SK-N-SH (cell line): ENCODE results near the gene IL7R. TPM values are rescaled to one million over a fixed set of nuclear protein-coding genes. Genes with fewer than 3 reads are reported as not detected.

Source experiments
- CTCF ChIA-PET: fragments of 300-600, 350-600 bp; formaldehyde crosslinking; extraction: SDS; loops from one replicate; lab custom pipeline; 2021; lab: Yijun Ruan, JAX
- POLR2A ChIA-PET: fragments of 350-600 bp; sonication (Branson Sonifier 250); formaldehyde crosslinking; extraction: SDS; loops from one replicate; lab custom pipeline; 2020; ENCODE audit warnings: antibody characterized with exemption, inconsistent platforms; lab: Yijun Ruan, JAX
- DNase-seq: peaks from one replicate; pipeline ENCODE4 v3.0.0; 2012
- H2AFZ ChIP-seq: fragments of 200-600 bp; sonication (generic); 2 replicates; pipeline ENCODE4 v1.8.1; 2016; ENCODE audit warnings: antibody characterized with exemption, mild to moderate bottlenecking, low read depth
- H3F3A ChIP-seq: fragments of 200-600 bp; sonication (generic); replicated peaks from 2 replicates; pipeline ENCODE3; 2016; ENCODE audit warnings: antibody characterized with exemption, mild to moderate bottlenecking; ENCODE audit not compliant: insufficient read depth
- H3K27ac ChIP-seq, 2 experiments: fragments of 200-500 bp in 1 of 2; fragments of 200-600 bp in 1 of 2; sonication (Bioruptor generic) in 1 of 2; sonication (generic), shearing (Covaris generic) in 1 of 2; 2 replicates each; pipeline versions ENCODE4 v1.5.1 to v1.6.1; 2014 to 2016; ENCODE audit warnings: low read depth in 2 of 2, inconsistent platforms in 1 of 2, low read length in 1 of 2, mild to moderate bottlenecking in 1 of 2, mixed read lengths in 1 of 2
- H3K27me3 ChIP-seq: fragments of 200-600 bp; sonication (generic), shearing (Covaris generic); 2 replicates; pipeline ENCODE4 v1.6.1; 2016; ENCODE audit warnings: mixed run types; ENCODE audit not compliant: insufficient read depth
- H3K36me3 ChIP-seq, 2 experiments: fragments of 200-500 bp in 1 of 2; fragments of 200-600 bp in 1 of 2; sonication (Bioruptor generic) in 1 of 2; sonication (generic) in 1 of 2; replicated peaks in 1 of 2; 2 replicates each; pipeline versions ENCODE3 to v1.5.1; 2014 to 2016; ENCODE audit warnings: low read length in 1 of 2, mild to moderate bottlenecking in 1 of 2; ENCODE audit not compliant: insufficient read depth in 2 of 2, control insufficient read depth in 1 of 2
- H3K4me1 ChIP-seq, 2 experiments: fragments of 200-500 bp in 1 of 2; fragments of 200-600 bp in 1 of 2; sonication (Bioruptor generic) in 1 of 2; sonication (generic), shearing (Covaris generic) in 1 of 2; 2 replicates each; pipeline versions ENCODE4 v1.5.1 to v1.6.1; 2014 to 2016; ENCODE audit warnings: low read depth in 1 of 2, low read length in 1 of 2, mixed run types in 1 of 2; ENCODE audit not compliant: insufficient read depth in 2 of 2, control insufficient read depth in 1 of 2
- H3K4me2 ChIP-seq: fragments of 200-600 bp; sonication (generic), shearing (Covaris generic); 2 replicates; pipeline ENCODE4 v1.6.1; 2017; ENCODE audit warnings: mixed run types
- H3K4me3 ChIP-seq, 2 experiments: fragments of 200-500 bp in 1 of 2; fragments of 200-600 bp in 1 of 2; sonication (Bioruptor generic) in 1 of 2; sonication (generic), shearing (Covaris generic) in 1 of 2; 2 replicates each; pipeline versions ENCODE4 v1.5.1 to v1.8.1; 2014 to 2016; ENCODE audit warnings: low read depth in 2 of 2, inconsistent platforms in 1 of 2, low read length in 1 of 2, mild to moderate bottlenecking in 1 of 2, mixed read lengths in 1 of 2, moderate library complexity in 1 of 2
- H3K79me2 ChIP-seq: fragments of 200-600 bp; sonication (generic); 2 replicates; pipeline ENCODE4 v1.8.1; 2017; ENCODE audit warnings: mild to moderate bottlenecking; ENCODE audit not compliant: insufficient read depth
- H3K9ac ChIP-seq: fragments of 200-600 bp; sonication (generic); 2 replicates; pipeline ENCODE4 v1.6.1; 2017; ENCODE audit warnings: mixed run types
- H3K9me2 ChIP-seq: fragments of 200-600 bp; sonication (generic); 2 replicates; pipeline ENCODE4 v1.6.1; 2017; ENCODE audit warnings: mixed run types
- H3K9me3 ChIP-seq: fragments of 200-600 bp; sonication (generic); 2 replicates; pipeline ENCODE4 v1.6.1; 2017; ENCODE audit warnings: mixed run types, mild to moderate bottlenecking, moderate library complexity
- H4K20me1 ChIP-seq: fragments of 200-600 bp; sonication (generic); 2 replicates; pipeline ENCODE4 v1.6.1; 2017; ENCODE audit warnings: mild to moderate bottlenecking, mixed run types; ENCODE audit not compliant: insufficient read depth
- CHD2 ChIP-seq: fragments of 150-350 bp; IDR thresholded peaks from 2 replicates; pipeline ENCODE4 v1.6.1; 2018; ENCODE audit warnings: low read length; ENCODE audit not compliant: partially characterized antibody
- CTCF ChIP-seq: fragments of 200-600 bp; sonication (generic); IDR thresholded peaks from 2 replicates; pipeline ENCODE4 v1.6.1; 2017; ENCODE audit warnings: antibody characterized with exemption, mild to moderate bottlenecking, moderate library complexity
- ELF1 ChIP-seq: IDR thresholded peaks from 2 replicates; pipeline ENCODE4 v1.4.0; 2012
- GABPA ChIP-seq: IDR thresholded peaks from 2 replicates; pipeline ENCODE4 v1.4.0; 2012; ENCODE audit warnings: low read depth, mild to moderate bottlenecking
- NRF1 ChIP-seq: IDR thresholded peaks from 2 replicates; pipeline ENCODE4 v1.6.1; 2012; ENCODE audit warnings: low read depth, mild to moderate bottlenecking, low read length
- RAD21 ChIP-seq: IDR thresholded peaks from 2 replicates; pipeline ENCODE4 v1.6.1; 2012; ENCODE audit warnings: mild to moderate bottlenecking, low read length
- SMC3 ChIP-seq: IDR thresholded peaks from 2 replicates; pipeline ENCODE4 v1.6.1; 2012; ENCODE audit warnings: low read depth, low read length, improper control_type of control experiment
- WGBS: methylation state at CpG from one replicate; pipeline ENCODE4 v1.1.6; 2017; ENCODE audit warnings: low lambda C conversion rate; 5-methylcytosine and 5-hydroxymethylcytosine counted together
- polyA plus RNA-seq, 3 experiments: library from polyadenylated mRNA; depleted of rRNA; stranded (reverse); fragments of >200 nt; gene quantifications; 2 replicates each; pipeline ENCODE4 v1.2.3, GENCODE V29; 2012
- small RNA-seq, 7 experiments: library from RNA; depleted of rRNA; stranded (forward); fragments of <200 nt; gene quantifications; one replicate each; pipeline ENCODE3, GENCODE V24; 2012
- TF ChIP-seq, protein P1 (sequence below): IDR thresholded peaks from 2 replicates; pipeline ENCODE4; 2012

The IL7R gene
- polyA plus RNA-seq, 1 of the 3 experiments (the other 2 are of a cell fraction): 3.0 TPM

DNA sequence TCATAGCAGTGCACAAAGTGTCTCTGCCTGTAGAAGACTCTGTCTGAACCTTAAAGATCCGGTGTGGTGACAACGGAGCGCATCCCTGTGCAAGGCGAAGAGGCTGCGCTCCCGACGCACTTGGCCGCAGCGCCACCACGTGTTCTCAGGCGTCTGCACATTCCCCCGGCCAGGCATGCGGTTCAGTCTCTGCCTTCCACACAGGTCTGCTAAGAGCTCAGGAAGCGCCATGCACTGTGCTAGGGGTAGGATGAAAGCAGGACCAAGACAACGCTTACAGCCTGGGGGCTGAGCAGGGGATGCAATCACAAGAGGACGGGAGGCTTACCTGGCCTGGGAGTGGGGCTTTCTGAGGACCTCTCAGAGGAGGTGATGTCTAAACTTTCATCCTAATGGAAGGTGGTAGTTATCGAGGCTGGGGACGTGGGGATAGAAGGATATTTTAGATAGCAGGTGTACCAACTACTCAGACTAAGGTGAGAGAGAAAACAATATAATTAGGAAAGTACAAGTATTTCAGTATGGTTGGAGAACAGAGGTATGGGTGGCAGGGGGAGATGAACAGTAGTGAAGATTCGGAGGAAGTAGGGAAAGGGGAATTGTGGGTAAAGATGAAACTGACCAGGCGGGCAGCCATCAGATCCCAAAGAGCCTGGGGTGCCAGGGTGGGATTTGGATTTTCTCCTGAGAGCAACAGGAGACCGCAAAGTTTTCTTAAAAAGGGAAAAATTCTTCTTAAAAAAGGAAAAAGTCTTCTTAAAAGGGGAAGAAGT lies 68.4 kb downstream of the IL7R start (continued):
- peak; percentile 8; the same call in 1 of the 2 replicates for TF ChIP-seq NRF1
- TF ChIP-seq, all 33 proteins: peak for 6

- POLR2A ChIA-PET: no interaction called here
- Histone ChIP-seq H3K36me3 (no peaks in the 10 kb centered on the region), H3K9ac (no peak overlapping the region), H3K4me2 (peak overlapping the region; percentile 54; the same call in 1 of the 2 replicates), H3K27ac (no peak overlapping the region), H3K79me2 (no peaks in the 10 kb centered on the region), H3K9me3 (no peaks in the 10 kb centered on the region), H3K4me3 (peak overlapping the region; percentile 17 to 36; a peak in 2 of 4 replicates), H3K4me1 (peaks cover 0 to 5% of the 10 kb centered on the region in 2 experiments; a peak in 2 of 4 replicates), H2AFZ (no peak overlapping the region; the same call in 1 of the 2 replicates), H3K27me3 (no peaks in the 10 kb centered on the region)
- peak; percentile 63 for DNase-seq
- 25% methylated on average over 11 of the region's 13 CpGs for WGBS
- CTCF ChIA-PET: interaction anchor here (0.6 to 4.9 kb wide), 62 partner anchors 8 to 885 kb away, joined by 3 to 150 read pairs (median 4); partner anchors contain the start of genes CAPSL, PRLR and SPEF2
- TF ChIP-seq, protein P1, sequence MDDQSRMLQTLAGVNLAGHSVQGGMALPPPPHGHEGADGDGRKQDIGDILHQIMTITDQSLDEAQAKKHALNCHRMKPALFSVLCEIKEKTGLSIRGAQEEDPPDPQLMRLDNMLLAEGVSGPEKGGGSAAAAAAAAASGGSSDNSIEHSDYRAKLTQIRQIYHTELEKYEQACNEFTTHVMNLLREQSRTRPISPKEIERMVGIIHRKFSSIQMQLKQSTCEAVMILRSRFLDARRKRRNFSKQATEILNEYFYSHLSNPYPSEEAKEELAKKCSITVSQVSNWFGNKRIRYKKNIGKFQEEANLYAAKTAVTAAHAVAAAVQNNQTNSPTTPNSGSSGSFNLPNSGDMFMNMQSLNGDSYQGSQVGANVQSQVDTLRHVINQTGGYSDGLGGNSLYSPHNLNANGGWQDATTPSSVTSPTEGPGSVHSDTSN: no peak
- TF ChIP-seq ELF1 (no peak), CHD2 (peak; percentile 16), CTCF (peak; percentile 86), RAD21 (peak; percentile 93), GABPA (no peak), SMC3 (peak; percentile 80)
- TF ChIP-seq, all 33 proteins: peak for 4
- Histone ChIP-seq H3F3A (peaks cover 3% of the 10 kb centered on the region), H3K9me2 (no peaks in the 10 kb centered on the region), H4K20me1 (no peaks in the 10 kb centered on the region)
These were observed 69.8 kb downstream of the IL7R start for GRCh38 chr5:35926389-35927051.

Small RNAs within 50 kb of the gene (small RNA-seq; reads per million reads assigned to genes)
- 0 reads per million in 7 experiments for gene AC112204.1

Other genes starting within 250 kb of the IL7R start
- 1.6 and 2.6 TPM in 2 replicates for gene SPEF2, start 239.0 kb upstream of the IL7R start, polyA plus RNA-seq (2012; rRNA removed)
- 0.23 and 0.31 TPM in 2 replicates for gene CAPSL, start 81.7 kb downstream of the IL7R start, polyA plus RNA-seq (2012; rRNA removed)
- not detected in 2 replicates for gene UGT3A1, start 134.5 kb downstream of the IL7R start, polyA plus RNA-seq (2012; rRNA removed)
- 0.05 TPM in 1 of 2 replicates, not detected in the other for gene UGT3A2, start 210.0 kb downstream of the IL7R start, polyA plus RNA-seq (2012; rRNA removed)